Liver (tissue), 9 donors: ENCODE results near the gene TSPEAR. TPM values are rescaled to one million over a fixed set of nuclear protein-coding genes. Genes with fewer than 3 reads are reported as not detected.
A peak's percentile ranks its signal among the peaks of the same experiment; 100 is the strongest.

Experiments
- DNase-seq: peaks from one replicate; pipeline ENCODE4 v3.0.0-alpha.2; 2017; ENCODE audit warnings: low spot score
- H3K27ac ChIP-seq, 2 donors: one replicate each; pipeline ENCODE4 v1.7.0; 2013; ENCODE audit warnings: inconsistent platforms in 2 of 2, low read length in 2 of 2, control low read depth in 1 of 2, low read depth in 1 of 2, mild to moderate bottlenecking in 1 of 2
- H3K27me3 ChIP-seq, 4 donors: one replicate each; pipeline versions ENCODE4 v1.6.1 to v1.7.0; 2013; ENCODE audit warnings: low read length in 3 of 4, inconsistent platforms in 1 of 4, mild to moderate bottlenecking in 1 of 4, moderate library complexity in 1 of 4; ENCODE audit not compliant: control insufficient read depth in 4 of 4, insufficient read depth in 4 of 4
- H3K36me3 ChIP-seq, 4 donors: one replicate each; pipeline versions ENCODE4 v1.6.1 to v1.7.0; 2013; ENCODE audit warnings: low read length in 3 of 4, mild to moderate bottlenecking in 3 of 4, low read depth in 1 of 4, moderate library complexity in 1 of 4; ENCODE audit not compliant: control insufficient read depth in 4 of 4, insufficient read depth in 3 of 4
- H3K4me1 ChIP-seq, 4 donors: one replicate each; pipeline versions ENCODE4 v1.6.1 to v1.7.0; 2013; ENCODE audit warnings: low read length in 3 of 4, mild to moderate bottlenecking in 3 of 4, moderate library complexity in 1 of 4; ENCODE audit not compliant: control insufficient read depth in 4 of 4, insufficient read depth in 4 of 4
- H3K4me3 ChIP-seq, 3 donors: one replicate each; pipeline versions ENCODE4 v1.6.1 to v1.7.0; 2013; ENCODE audit warnings: low read length in 3 of 3, control low read depth in 1 of 3, low read depth in 1 of 3, mild to moderate bottlenecking in 1 of 3
- H3K9ac ChIP-seq, 2 donors: one replicate each; pipeline ENCODE4 v1.7.0; 2013; ENCODE audit warnings: low read length in 2 of 2, mild to moderate bottlenecking in 2 of 2, moderate library complexity in 2 of 2, control low read depth in 1 of 2, low read depth in 1 of 2
- H3K9me3 ChIP-seq, 4 donors: one replicate each; pipeline versions ENCODE4 v1.6.1 to v1.7.0; 2013; ENCODE audit warnings: low read length in 3 of 4; ENCODE audit not compliant: control insufficient read depth in 4 of 4
- ATF3 ChIP-seq: IDR thresholded peaks from 2 replicates; pipeline ENCODE4 v1.6.1; 2016; ENCODE audit warnings: antibody characterized with exemption
- EGR1 ChIP-seq, 2 donors: IDR thresholded peaks; 2 replicates each; pipeline ENCODE4 v1.6.1; 2016 to 2018; ENCODE audit warnings: antibody characterized with exemption in 2 of 2, low read depth in 2 of 2
- FOXA1 ChIP-seq: IDR thresholded peaks from 2 replicates; pipeline ENCODE4 v1.6.1; 2016; ENCODE audit warnings: antibody characterized with exemption
- FOXA2 ChIP-seq: IDR thresholded peaks from 2 replicates; pipeline ENCODE4 v1.6.1; 2016; ENCODE audit warnings: antibody characterized with exemption
- GABPA ChIP-seq, 2 donors: IDR thresholded peaks in 1 of 2; conservative IDR thresholded peaks in 1 of 2; 2 replicates each; pipeline ENCODE4 v1.6.1; 2016; ENCODE audit warnings: antibody characterized with exemption in 2 of 2, mild to moderate bottlenecking in 1 of 2, moderate library complexity in 1 of 2
- HNF4A ChIP-seq, 2 donors: conservative IDR thresholded peaks; 2 replicates each; pipeline ENCODE4 v1.6.1; 2016; ENCODE audit warnings: antibody characterized with exemption in 2 of 2, mild to moderate bottlenecking in 2 of 2
- HNF4G ChIP-seq: IDR thresholded peaks from 2 replicates; pipeline ENCODE4 v1.6.1; 2016; ENCODE audit warnings: antibody characterized with exemption
- JUND ChIP-seq, 2 donors: IDR thresholded peaks; 2 replicates each; pipeline ENCODE4 v1.6.1; 2016; ENCODE audit warnings: antibody characterized with exemption in 2 of 2
- NR2F2 ChIP-seq: IDR thresholded peaks from 2 replicates; pipeline ENCODE4 v1.6.1; 2016; ENCODE audit warnings: antibody characterized with exemption
- RAD21 ChIP-seq, 2 donors: IDR thresholded peaks; 2 replicates each; pipeline ENCODE4 v1.6.1; 2016; ENCODE audit warnings: antibody characterized with exemption in 2 of 2, mild to moderate bottlenecking in 2 of 2
- RXRA ChIP-seq, 2 donors: IDR thresholded peaks; 2 replicates each; pipeline ENCODE4 v1.6.1; 2017 to 2018; ENCODE audit warnings: antibody characterized with exemption in 2 of 2, mild to moderate bottlenecking in 1 of 2
- SP1 ChIP-seq: IDR thresholded peaks from 2 replicates; pipeline ENCODE4 v1.6.1; 2018; ENCODE audit warnings: antibody characterized with exemption, mild to moderate bottlenecking
- TAF1 ChIP-seq: conservative IDR thresholded peaks from 2 replicates; pipeline ENCODE4 v1.6.1; 2016; ENCODE audit warnings: antibody characterized with exemption, mild to moderate bottlenecking
- YY1 ChIP-seq: IDR thresholded peaks from 2 replicates; pipeline ENCODE4 v1.6.1; 2016; ENCODE audit warnings: antibody characterized with exemption, mild to moderate bottlenecking
- ZBTB33 ChIP-seq: IDR thresholded peaks from 2 replicates; pipeline ENCODE4 v1.6.1; 2016; ENCODE audit warnings: antibody characterized with exemption
- WGBS: extraction: QIAGEN DNeasy Blood & Tissue Kit; methylation state at CpG from one replicate; pipeline ENCODE4 v1.1.7; 2013; 5-methylcytosine and 5-hydroxymethylcytosine counted together
- polyA plus RNA-seq, 2 donors: library from polyadenylated mRNA; stranded (reverse) in 1 of 2; unstranded in 1 of 2; fragments of 200-250 nt in 1 of 2; fragments of >200 nt in 1 of 2; fragmentation: Nextera tagmentation in 1 of 2; extraction: Ambion mirVana in 1 of 2; gene quantifications; one replicate each; pipeline versions ENCODE4 v1.2.1 to v1.2.3, GENCODE V29; 2013 to 2015
- total RNA-seq, 2 donors: library from RNA; depleted of rRNA; stranded (reverse); fragments of >200 nt; gene quantifications; one replicate each; pipeline ENCODE4 v1.2.3, GENCODE V29; 2014
- TF ChIP-seq, protein P1 (sequence below): IDR thresholded peaks from 2 replicates; pipeline ENCODE4 v1.6.1; 2016; ENCODE audit warnings: antibody characterized with exemption, mild to moderate bottlenecking
- TF ChIP-seq, protein P2 (sequence below): fragments of 150-350 bp; IDR thresholded peaks from 2 replicates; pipeline ENCODE4 v1.5.1; 2017; ENCODE audit warnings: improper control_type of control experiment, low read depth, low read length; ENCODE audit not compliant: missing input control
- TF ChIP-seq, protein P3 (sequence below): IDR thresholded peaks from 2 replicates; pipeline ENCODE4 v1.6.1; 2016; ENCODE audit warnings: antibody characterized with exemption
- donor health status: healthy.
- donor health status: healthy.
- donor health status: healthy.
- donor health status: healthy.
- donor health status: healthy.

Gene TSPEAR
- total and polyA plus RNA-seq, 4 donors, result under 0.01 to 0.14 (median 0.01) TPM; not detected in 1

DNA sequence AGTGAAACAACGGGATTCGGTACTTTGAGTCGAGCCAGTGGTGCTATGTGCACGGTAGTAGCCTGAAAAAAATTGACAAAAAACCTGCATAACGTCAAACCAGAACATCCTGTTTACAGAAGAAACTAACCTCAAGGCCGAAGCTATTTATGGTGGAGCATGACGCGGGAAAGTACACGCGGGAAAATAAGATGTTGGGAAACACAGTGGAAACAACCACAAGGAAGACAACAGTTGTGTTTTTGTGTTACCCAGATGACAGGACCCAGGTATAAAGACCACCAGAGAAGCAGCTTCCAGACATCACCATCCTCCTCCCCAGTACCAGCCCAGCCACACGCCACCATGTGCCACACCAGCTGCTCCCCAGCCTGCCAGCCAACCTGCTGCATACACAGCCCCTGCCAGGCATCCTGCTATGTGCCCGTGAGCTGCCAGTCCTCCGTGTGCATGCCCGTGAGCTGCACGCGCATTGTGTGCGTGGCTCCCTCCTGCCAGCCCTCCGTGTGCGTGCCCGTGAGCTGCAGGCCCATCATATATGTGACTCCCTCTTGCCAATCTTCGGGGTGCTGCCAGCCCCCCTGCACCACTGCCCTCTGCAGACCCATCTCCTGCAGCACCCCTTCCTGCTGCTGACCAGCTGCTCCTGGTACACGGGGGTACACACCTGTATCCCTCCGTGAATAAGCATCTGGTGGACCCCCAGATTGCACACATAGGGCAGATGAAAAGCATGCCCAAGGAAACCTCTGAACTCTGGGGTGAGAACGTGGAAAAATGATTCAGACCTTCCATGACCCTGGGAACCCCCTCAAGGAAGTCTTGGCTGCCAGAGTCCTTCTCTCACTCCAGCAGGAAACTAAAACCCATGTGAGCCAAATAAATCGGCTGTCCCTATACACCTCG is 53.5 kb downstream of the TSPEAR start, which contains the start of gene KRTAP12-3:
Gene KRTAP12-3, plus strand, starts transcription at position 298 of the 906 bp plus-strand sequence. Its CDS starts 48 bp downstream, at position 346.
- no peaks in the 10 kb centered on the region for H3K27me3 ChIP-seq
- H3K4me3 ChIP-seq, result no peak within 1 kb of the TSS
- WGBS, result 75% methylated on average over 26 of the region's 26 CpGs
- H3K4me1 ChIP-seq, result no peaks in the 10 kb centered on the region
- peaks cover 0 to 5% (median 0%) of the 10 kb centered on the region in 4 donors for H3K9me3 ChIP-seq
- DNase-seq, result no peak
- TF ChIP-seq SP1 (no peak), FOXA1 (no peak), TAF1 (no peak), HNF4G (no peak), GABPA (IDR thresholded peaks at IDR 0.05 in 1 of 2, conservative IDR thresholded peaks at IDR 0.05 in 1 of 2) (no peak), ATF3 (no peak), RXRA (IDR thresholded peaks at IDR 0.05) (no peak), JUND (IDR thresholded peaks at IDR 0.05) (no peak), YY1 (no peak), ZBTB33 (no peak), HNF4A (conservative IDR thresholded peaks at IDR 0.05) (no peak), NR2F2 (no peak), FOXA2 (no peak), RAD21 (IDR thresholded peaks at IDR 0.05) (no peak), EGR1 (IDR thresholded peaks at IDR 0.05; ENCODE audit: low read depth in 2 of 2) (no peak)
- TF ChIP-seq, protein P1, sequence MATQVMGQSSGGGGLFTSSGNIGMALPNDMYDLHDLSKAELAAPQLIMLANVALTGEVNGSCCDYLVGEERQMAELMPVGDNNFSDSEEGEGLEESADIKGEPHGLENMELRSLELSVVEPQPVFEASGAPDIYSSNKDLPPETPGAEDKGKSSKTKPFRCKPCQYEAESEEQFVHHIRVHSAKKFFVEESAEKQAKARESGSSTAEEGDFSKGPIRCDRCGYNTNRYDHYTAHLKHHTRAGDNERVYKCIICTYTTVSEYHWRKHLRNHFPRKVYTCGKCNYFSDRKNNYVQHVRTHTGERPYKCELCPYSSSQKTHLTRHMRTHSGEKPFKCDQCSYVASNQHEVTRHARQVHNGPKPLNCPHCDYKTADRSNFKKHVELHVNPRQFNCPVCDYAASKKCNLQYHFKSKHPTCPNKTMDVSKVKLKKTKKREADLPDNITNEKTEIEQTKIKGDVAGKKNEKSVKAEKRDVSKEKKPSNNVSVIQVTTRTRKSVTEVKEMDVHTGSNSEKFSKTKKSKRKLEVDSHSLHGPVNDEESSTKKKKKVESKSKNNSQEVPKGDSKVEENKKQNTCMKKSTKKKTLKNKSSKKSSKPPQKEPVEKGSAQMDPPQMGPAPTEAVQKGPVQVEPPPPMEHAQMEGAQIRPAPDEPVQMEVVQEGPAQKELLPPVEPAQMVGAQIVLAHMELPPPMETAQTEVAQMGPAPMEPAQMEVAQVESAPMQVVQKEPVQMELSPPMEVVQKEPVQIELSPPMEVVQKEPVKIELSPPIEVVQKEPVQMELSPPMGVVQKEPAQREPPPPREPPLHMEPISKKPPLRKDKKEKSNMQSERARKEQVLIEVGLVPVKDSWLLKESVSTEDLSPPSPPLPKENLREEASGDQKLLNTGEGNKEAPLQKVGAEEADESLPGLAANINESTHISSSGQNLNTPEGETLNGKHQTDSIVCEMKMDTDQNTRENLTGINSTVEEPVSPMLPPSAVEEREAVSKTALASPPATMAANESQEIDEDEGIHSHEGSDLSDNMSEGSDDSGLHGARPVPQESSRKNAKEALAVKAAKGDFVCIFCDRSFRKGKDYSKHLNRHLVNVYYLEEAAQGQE, result no peak
- TF ChIP-seq, protein P2, sequence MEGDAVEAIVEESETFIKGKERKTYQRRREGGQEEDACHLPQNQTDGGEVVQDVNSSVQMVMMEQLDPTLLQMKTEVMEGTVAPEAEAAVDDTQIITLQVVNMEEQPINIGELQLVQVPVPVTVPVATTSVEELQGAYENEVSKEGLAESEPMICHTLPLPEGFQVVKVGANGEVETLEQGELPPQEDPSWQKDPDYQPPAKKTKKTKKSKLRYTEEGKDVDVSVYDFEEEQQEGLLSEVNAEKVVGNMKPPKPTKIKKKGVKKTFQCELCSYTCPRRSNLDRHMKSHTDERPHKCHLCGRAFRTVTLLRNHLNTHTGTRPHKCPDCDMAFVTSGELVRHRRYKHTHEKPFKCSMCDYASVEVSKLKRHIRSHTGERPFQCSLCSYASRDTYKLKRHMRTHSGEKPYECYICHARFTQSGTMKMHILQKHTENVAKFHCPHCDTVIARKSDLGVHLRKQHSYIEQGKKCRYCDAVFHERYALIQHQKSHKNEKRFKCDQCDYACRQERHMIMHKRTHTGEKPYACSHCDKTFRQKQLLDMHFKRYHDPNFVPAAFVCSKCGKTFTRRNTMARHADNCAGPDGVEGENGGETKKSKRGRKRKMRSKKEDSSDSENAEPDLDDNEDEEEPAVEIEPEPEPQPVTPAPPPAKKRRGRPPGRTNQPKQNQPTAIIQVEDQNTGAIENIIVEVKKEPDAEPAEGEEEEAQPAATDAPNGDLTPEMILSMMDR, result no peak
- TF ChIP-seq, protein P3, sequence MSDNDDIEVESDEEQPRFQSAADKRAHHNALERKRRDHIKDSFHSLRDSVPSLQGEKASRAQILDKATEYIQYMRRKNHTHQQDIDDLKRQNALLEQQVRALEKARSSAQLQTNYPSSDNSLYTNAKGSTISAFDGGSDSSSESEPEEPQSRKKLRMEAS, result no peak
- H3K36me3 ChIP-seq, result no peaks in the 10 kb centered on the region
- no peak within 1 kb of the TSS for H3K9ac ChIP-seq
- peak within 1 kb of the TSS; percentile 25 to 58 for H3K27ac ChIP-seq
